SH-SY5Y (cell line): ENCODE data around the gene HAUS7.
A peak's percentile ranks its signal among the peaks of the same experiment; 100 is the strongest.

ENCODE experiments used
- GATA2 ChIP-seq: IDR thresholded peaks from 2 replicates; pipeline ENCODE4 v1.6.1; 2011; ENCODE audit warnings: mild to moderate bottlenecking, low read depth, low read length
- GATA3 ChIP-seq: IDR thresholded peaks from 2 replicates; pipeline ENCODE4 v1.6.1; 2011; ENCODE audit warnings: low read depth, mild to moderate bottlenecking, low read length, moderate library complexity

Gene HAUS7

DNA sequence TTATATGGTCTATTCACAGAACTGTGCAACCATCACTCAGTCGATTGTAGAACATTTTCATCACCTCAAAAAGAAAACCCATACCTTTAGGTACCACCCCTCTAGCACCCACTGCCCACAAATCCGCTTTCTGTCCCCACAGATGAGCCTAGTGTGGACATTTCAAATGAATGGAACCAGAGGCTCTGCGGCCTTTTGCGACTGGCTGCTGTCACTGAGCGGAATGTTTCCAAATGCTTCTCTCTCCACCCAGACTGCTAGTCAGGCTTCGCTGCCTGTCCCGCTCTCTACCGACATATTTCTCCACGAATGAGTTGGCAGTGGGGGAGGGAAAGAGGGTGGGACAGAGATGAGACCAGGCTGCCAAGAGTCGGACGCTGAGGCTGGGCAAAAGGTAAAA is 22.7 kb upstream of the HAUS7 start:
- TF ChIP-seq GATA3 = no peak
- no peak for TF ChIP-seq GATA2

DNA sequence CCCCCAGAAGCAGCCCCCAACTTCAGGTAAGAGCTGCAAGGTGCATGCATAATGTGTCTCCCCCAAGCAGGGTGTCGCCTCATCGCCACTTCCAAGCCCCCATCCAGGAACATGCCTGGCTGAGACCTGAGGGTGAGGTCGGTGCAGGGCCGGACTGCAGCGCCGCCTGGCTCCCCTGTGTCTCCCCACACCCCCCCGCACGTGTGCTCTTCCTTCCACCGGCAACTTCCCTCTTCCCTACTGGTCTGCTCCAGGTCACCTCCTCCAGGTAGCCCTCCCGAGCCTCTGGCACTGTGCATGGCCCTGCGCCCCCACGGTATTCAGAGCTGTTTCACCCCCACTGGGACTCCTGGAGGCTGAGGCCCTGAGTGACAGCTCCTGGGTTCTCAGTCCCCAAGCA is 22.2 kb upstream of the HAUS7 start:
- no peak for TF ChIP-seq GATA3
- no peak for TF ChIP-seq GATA2

DNA sequence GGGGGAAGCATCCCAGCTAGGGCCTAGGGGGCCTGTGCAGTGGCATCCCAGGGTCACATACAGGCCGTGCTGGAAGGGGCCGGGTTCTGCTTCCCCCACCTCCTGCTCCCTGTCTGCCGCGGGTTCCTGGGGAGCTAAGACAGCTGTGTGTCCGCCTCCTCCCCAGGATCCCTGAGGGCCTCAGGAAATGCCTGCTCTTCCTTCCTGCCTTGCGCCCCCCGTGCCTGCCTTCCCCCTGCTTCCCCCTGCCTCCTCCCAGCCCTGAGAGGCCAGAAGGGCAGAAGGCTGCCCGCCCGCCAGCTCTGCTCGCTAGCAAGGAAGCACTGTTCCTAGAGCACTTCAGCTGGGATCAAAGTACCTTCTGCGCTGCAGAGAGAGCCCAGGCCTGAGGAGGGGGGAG is 21.5 kb upstream of the HAUS7 start:
- no peak for TF ChIP-seq GATA3
- TF ChIP-seq GATA2 = no peak

DNA sequence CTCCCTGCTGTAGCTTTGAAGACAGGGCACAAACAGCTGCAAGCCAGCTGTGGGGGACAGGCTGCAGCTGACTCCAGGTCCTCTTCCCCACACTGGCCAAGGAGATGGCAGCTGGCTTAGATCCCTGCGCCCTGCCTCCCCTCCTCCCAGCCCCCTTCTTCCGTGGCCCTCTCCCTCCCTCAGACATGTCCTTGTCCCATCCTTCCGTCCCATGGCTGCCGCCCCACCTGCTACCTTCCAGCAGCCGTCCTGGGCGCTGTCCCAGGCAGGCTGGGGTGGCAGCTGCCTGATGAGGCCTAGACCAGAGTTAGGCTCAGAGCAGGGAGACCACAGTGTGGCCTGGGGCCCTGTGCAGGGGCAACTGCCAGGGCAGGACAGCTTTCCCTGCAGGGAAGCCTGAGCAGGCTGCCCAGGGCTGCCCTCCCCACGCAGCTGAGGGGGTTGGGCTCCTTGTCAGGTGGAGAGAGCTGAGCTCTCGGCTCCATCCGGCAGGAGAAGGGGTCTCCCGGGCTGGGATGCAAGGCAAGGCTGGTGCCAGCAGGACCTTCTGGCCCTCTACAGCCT is 21.1 kb upstream of the HAUS7 start:
- TF ChIP-seq GATA3 (no peak), GATA2 (no peak)

DNA sequence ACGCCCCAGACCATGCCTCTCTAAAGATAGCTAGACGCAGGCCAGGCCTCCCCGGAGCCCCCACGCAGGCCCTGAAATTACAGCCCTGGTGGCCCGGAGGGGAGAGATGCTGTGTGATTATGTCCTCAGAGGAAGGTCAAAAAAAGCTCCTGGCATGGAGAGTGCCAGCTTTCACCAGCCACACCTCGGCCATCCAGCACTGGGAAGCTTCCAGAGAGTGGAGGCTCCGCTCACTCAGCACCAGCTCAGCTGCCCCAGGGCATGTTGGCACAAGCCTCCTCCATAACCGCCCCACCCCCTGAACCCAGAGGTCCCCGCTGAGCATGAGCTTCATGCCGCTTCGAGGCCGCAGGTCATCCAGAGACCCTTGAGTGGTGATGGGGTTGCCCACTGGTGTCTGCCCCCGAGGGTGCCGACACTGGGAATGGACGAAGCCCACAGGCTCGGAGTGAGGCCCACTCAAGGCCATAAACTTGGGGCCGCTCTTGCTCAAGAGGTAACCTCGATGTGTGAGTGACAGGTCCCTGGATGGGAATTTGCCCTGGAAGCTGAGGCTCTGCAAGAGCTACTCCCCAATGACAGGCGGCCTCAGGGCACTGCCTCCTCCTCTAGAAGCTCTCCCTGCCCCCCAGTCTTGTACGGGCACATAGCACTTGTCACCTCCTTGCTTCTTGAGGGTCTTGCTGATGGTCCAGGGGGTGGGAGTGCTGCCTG is 20.0 kb upstream of the HAUS7 start:
- TF ChIP-seq GATA2 = 0 out of 2 replicates have a peak, but pooled peaks have one; percentile 30
- no peak for TF ChIP-seq GATA3

DNA sequence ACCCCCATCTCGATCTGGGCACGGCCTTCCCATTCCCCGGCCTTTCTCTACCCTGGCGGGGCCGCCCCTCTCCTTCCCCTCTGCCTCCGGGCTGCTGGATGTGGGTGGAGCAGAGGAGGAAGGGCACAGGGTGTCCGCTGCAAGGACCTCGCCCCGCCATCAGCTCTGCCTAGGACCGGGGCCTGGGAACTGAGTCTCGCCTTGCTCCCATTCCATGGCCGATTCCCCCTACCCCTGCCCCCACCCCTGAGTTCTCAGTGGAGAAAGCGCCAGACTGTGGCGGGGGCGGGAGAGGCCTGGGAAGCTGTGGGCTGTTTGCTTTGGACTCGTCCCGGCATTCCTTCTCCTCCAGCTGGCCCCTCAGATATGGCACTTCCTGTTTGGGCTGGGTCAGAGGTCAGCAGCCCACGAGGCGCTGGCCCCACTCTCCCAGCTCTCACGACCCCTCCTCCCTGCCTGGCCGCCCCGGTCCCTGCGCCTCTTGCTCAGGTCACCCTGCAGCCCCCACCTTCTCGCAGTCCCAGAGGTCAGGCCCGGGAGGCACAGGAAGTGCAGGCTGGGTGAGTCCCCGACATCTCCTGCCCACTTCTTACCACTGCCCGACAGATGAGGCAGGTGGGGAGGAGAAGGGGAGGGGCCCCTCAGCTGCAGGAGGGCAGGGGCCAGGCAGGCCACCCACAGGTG is 18.0 kb upstream of the HAUS7 start:
- TF ChIP-seq GATA3 (no peak), GATA2 (no peak)

DNA sequence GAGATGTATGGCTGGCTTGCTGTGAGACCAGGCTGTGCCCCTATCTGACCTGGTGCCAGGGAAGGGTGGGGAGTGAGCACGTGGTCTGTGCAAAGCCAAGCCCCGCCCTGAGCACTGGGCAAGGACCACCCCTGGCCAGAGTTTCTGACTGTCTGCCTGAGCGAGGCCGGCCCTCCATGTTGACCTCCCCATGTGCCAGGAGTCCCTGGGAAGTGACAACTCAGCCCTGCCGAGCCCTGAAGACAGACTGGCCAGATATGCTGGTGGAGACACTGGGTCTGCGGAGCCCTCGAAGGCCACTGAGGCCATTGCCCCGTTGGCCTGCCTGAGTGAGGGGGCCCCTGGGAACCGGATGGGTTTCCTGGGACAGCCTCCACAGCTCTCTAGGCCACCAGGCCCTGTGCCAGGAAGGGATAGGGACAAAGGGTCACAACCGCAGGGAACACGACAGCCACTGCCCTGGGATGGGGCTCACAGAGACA is 17.3 kb upstream of the HAUS7 start:
- TF ChIP-seq GATA3 = no peak
- no peak for TF ChIP-seq GATA2

DNA sequence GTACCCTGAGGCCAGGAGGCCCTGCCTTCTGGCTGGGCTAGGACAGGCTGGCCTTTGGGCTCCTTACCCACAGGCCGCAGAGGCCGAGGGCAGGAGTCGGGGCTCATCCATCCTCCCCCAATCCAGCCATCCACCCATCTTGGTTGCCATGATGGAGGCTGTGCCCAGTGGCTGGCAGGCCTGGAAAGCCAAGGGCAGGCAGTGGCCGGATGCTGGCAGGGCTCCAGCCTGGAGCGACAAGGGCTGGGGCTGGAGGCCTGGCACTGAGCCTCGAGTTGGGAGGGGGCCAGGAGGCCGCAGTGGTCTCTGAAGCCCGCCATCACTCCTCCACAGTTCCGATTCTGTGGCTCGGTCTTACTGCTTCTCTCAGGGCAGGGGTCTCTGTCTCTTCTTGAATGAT is 15.8 kb upstream of the HAUS7 start:
- TF ChIP-seq GATA3 (no peak), GATA2 (no peak)

DNA sequence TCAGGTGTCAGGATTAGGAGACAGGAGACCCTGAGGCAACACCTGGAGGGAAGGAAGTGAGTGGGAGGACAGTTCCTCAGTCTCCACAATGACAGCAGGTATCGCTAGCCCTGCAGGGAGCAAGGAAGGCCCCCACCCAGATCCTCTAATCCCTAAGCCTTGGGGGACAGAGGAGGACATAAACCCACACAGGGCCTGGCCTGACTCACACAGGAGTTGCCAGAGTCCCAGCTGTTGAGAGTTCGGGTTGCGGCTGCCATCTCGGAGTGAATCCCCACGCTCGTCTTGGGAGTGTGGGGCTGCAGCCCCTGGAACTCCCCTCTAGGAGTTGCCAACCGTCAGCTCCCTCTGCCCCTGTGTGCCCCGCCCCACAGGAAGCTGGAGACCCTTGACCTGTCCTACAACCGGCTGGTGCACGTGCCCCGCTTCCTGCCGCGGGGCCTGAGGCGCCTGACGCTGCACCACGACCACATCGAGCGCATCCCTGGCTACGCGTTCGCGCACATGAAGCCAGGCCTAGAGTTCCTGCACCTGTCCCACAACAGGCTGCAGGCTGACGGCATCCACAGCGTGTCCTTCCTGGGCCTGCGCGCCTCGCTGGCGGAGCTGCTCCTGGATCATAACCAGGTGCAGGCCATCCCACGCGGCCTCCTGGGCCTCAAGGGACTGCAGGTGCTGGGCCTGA is 15.2 kb upstream of the HAUS7 start:
- TF ChIP-seq GATA2 (no peak), GATA3 (no peak)

DNA sequence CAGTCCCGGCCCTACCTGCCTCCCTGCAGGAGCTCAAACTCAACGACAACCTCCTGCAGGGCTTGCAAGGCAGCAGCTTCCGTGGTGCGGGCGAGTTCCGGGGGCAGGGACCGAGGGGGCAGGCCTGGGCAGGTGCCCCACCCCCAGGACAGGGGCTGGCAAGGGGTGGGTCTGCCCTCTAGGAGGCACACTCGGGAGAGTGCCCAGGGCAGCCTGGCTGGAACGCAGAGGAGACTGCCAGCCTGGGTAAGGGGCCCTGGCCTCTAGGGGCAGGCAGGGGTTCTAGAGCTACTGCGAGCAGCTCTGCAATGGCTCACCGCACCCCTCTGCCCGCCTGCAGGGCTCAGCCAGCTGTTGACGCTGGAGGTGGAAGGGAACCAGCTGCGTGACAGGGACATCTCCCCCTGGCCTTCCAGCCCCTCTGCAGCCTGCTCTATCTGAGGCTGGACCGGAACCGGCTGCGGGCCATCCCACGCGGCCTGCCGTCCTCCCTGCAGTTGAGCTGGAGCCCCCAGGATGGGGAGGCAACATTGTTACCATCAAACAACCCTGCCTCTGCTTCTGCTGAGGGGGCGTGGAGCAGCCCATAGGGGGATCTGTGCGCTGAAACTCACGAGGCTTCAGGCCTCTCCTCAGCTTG is 12.1 kb upstream of the HAUS7 start:
- TF ChIP-seq GATA2 (no peak), GATA3 (no peak)

DNA sequence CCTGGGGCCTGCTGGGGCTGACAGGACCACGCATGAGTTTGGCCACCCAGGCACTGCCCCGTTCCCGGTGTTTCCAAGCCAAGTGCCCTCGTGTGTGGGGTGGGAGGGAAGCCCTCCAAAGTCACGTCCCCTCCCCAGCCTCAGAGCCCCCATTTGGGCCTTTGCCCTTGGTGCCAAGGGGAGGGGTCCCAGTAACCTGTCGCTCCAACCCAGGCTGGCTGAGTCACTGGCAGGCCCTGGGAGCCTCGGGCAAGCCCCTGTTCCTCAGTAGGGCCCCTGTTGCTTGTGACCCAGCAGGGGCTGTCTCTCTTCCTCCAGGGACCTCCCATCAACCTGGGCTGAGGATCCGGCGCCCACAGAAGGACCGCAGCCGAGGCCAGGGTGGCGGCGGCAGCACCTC is 10.7 kb upstream of the HAUS7 start:
- TF ChIP-seq GATA3 (no peak), GATA2 (no peak)

DNA sequence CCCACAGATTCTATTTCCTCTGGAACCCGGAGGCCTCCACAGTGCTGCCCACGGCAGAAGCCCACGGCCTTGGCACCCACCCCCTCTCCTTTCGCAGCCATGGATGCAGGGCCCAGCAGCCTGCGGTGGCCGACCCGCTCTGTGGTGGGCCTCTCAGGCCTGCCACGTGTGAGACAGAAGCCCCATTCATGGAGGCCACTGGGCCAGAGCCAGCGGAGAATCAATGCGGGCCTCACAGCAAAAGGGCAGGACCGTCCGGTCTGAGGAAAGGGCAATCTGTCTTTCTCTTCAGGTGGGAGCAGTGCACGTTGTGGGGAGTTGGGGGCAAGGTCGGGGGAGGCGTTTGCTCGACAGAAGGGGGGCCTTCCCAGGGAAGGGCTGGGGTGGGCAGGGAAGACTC is 8.4 kb upstream of the HAUS7 start:
- TF ChIP-seq GATA3 = no peak

DNA sequence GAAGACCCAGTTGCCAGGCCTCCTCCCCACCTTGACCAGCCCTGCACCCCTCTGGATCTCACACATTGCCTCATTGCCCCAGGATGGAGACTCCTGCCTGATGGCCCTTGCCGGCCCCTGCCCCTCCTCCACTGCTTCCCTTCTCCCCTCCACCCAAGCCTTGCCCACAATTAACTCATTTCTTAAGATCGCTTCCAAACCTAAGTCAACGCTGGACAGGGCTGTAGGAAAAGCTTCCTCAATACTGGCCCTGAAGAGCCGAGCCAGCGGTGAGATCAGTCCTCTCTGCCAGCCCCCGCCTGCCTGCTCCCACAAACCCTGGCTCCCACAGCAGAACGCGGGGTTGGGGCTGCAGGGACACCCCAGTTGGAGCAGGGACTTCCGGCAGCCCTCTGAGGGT is 7.5 kb upstream of the HAUS7 start:
- TF ChIP-seq GATA2 (no peak), GATA3 (no peak)

DNA sequence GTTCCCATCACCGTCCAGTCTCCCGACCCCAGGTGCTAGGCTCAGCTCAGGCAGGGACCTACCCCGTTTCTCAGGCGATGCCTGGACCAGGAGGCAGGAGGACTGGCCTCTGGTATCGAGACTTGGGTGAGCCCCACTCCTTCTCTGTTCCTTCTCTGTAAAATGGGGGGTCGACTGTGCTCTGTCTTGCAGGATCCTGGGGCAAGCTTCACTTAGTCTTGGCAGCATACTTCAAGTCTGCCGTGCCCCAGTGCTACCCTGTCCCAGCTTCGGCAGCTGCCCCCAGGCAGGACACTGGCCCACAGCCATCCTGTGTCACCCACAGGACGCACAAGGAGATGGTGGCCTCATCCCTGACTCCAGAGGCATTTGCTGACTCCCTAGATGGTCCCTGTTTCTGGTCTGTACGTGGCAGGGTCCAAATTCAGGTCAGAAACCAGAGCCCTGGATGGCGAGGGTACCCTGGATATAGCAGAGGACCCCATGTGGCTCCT is 7.0 kb upstream of the HAUS7 start:
- TF ChIP-seq GATA2 (no peak), GATA3 (no peak)
